Fibroblast of skin of left quadriceps (primary cell): Measurements from ENCODE around the gene TENM4.

Experiments
- DNase-seq, 2 experiments: peaks; one replicate each; pipeline ENCODE4 v3.0.0-alpha.2; 2013; ENCODE audit warnings: low read depth in 2 of 2

TENM4 gene

GRCh38 chr11:79344753-79345294, 96.0 kb downstream of the TENM4 start:
- no peak for DNase-seq

DNA sequence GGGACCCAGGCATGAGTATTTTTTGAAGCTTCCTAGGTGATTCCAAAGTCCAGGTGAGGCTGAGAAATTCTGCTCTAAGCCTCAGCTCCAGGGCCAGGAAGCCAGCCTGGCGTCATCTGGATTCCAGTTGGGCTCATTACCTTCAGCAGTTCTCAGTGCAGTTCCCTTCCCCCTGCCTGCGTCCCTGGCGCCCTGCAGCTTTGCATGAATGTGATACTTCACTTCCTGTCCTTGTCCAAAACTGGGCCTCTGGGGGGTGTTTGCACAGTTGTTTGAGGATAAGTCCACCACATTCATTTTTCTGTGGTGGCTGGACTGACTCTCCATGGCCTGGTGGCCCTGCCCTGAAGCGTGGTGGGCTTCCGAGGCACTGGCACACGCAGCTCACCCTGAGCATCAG, 98.1 kb downstream of the TENM4 start:
- DNase-seq = no peak

- no peak for DNase-seq
These were observed 98.6 kb downstream of the TENM4 start for GRCh38 chr11:79342236-79342635.

DNA sequence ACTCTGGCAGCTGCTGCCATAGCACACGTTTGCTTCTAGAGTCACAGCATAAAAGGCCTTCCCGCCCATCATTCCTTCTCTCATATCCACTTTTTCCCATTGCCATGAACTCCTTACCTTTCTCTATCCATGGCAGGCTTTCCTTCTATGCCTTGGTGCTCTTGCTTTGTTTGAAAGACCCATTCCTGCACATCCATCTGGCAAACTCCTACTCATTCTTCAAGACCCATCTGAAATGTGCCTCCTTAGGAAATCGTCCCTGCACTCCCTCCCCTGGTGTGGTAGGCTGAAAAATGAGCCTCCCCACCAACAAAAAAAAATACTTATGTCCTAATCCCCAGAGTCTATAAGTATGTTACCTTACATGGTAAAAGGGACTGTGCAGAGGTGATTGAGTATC, 100.3 kb downstream of the TENM4 start:
- no peak for DNase-seq

GRCh38 chr11:79336797-79337517, 103.9 kb downstream of the TENM4 start:
- no peak for DNase-seq

- no peak for DNase-seq
These were observed 105.1 kb downstream of the TENM4 start for GRCh38 chr11:79335681-79336080.

DNA sequence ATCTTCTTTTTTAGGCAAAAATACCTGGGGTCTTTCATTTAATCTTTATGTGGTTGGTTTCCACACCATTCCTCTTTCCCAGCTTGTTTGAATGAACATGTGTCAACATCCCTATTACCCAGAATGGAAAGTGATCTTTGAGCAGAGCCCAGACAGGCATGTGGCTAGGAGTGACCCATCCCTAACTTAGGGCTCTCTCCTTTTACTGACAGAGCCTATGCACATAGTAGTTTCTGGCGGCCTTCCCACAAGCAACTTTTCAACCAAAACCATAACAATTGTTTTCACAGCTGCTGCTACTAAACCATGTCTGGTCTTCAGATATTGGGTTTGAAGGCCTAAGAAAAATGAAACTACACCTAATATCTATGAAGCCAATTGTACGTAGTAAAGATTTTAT, 107.5 kb downstream of the TENM4 start:
- no peak for DNase-seq

DNA sequence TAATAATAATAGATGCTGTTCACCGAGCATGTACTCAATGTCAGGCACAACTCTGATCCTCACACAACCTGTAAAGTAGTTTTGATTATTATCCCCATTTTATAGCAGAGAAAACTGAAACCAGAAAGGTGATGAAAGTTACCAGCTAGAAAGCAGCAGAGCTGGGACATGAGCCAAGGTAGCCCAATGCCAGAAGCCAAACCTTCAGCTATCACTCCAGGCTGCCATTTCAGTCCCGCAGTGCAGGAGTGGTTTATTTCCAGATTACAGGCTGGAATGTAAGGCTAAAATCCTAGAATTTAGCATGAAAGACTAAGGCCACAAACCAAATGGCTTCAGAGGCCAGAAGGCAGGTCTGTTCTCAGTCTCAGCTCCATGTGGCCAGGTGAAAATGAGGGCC, 108.8 kb downstream of the TENM4 start:
- no peak for DNase-seq

GRCh38 chr11:79331203-79331901, 109.5 kb downstream of the TENM4 start:
- DNase-seq = no peak

DNA sequence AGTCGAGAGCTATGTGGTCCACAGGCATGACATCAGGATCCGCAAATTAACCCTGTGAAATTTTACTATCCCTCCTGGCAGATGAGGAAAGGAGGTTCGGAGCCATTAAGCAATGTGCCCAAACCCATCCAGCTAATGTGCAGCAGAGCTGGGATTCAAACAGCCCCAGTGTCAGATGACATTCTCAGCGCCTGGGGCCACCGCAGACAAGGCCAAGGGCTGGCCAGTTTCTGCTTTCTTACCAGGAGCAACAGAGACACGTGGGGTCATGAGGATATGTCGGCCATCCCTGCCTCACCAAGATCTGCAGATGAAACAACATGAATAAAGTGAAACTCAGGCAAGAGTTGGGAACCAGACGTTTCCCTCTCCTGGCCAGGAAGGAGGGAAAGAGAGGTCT, 110.2 kb downstream of the TENM4 start:
- DNase-seq = no peak

DNA sequence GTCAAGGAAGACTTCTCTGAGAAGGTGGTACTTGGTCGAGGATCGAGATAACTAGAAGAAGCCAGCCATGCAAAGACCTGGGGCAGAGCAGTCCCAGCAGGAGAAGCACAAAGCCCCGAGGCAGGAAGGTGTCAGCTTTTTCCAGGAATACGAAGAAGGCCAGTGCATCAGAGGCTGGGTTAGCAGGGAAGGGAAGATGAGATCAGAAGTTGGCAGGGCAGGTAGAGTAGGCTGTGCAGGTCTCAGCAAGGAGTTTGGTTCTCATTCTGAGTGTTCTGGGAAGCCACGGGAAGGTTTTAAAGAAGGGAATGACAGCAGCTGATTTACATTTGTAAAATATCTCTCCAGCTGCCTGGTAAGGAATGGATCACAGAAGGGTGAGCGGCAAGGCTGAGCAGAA, 111.3 kb downstream of the TENM4 start:
- no peak for DNase-seq

GRCh38 chr11:79328402-79328801, 112.4 kb downstream of the TENM4 start:
- DNase-seq = no peak

DNA sequence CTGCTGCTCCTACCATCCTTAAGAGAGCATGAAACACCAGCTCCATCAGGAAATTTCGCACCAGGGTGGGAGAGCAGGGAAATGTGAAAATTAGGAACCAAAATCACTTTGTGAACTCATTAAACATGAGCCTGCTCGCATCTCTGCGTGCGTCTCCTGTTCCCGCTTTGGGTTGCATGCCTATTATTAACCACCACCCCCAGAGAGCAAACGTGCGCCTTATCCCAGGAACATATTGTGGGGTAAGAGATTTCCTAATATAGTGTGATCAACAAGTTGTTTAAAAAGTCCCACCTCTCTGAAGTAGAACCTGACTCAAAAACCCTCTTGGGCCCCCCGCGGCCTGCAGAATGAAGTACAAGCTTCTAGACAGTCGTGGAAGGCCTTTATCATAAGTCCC, 115.0 kb downstream of the TENM4 start:
- DNase-seq = no peak

DNA sequence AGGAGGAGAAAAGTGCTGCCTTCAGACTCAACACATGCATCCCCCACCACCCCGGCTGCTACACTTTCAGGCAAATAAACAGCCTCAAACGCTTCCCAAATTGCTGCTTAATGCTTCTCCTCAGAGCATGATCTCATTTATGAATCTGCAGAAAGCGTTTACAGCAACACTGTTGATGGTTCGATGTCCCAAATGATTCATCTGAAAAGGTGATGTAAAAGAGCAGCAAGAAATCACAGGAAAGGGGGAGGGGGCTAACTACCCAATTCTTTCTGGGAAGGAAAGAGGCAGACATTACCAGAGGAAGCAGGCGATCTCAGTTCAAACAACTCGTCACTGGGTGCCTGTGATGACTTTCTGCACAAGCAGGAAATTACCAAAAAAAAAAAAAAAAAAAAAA, 119.6 kb downstream of the TENM4 start:
- DNase-seq = peak; percentile 44 to 61

- no peak for DNase-seq
These were observed 125.7 kb downstream of the TENM4 start for GRCh38 chr11:79314906-79315689.

GRCh38 chr11:79313530-79313913, 127.3 kb downstream of the TENM4 start:
- no peak for DNase-seq

GRCh38 chr11:79312617-79313529, 128.0 kb downstream of the TENM4 start:
- DNase-seq = no peak

DNA sequence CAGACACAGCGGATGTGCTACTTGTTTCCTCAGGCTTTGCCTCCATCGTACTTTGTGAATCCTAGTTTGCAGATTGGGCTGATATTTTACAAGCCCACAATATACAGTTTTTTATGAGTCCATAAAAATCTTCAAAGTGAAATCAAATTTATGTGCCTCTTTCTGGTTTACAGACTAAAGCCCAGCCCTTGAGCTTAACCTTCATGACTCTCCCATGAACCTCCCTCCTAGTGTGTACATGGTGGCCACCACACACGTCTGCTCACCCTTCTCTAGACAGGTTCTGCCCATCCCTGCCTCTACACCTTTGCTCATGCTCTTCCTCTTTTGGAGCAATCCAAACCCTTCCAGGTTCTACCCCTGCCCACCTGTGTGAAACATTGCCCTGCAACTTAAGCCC, 129.4 kb downstream of the TENM4 start:
- DNase-seq = no peak

- no peak for DNase-seq
These were observed 131.4 kb downstream of the TENM4 start for GRCh38 chr11:79309407-79309806.

- no peak for DNase-seq
These were observed 132.4 kb downstream of the TENM4 start for GRCh38 chr11:79308429-79308828.

DNA sequence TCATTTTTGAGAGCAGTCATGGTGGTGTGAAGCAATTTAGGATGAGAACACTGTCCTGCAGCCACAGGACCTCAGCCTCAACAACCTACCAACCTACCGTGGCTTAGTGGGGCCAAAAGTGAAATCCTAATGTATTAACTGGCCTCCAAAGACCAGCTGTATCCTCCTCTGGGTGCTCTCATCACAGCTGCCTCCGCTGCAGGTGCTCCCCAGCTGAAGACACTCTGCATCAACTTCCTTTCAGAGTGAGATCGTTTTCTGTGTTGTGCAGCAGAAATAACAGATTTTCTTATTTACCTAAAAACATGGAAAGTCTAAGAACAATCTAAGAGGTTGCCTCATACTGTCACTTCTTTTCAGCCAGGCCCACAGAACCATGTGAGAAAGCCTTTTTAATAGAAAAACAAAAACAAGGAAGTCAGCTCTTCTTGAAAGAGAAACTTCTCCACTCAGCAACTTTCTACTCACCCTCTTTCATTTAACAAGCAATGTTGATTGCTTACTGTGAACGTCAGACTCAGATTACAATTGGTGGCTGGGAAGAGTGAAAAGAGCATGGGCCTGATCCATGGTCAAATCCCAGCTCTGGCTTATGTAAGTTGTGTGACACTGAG, 136.1 kb downstream of the TENM4 start:
- DNase-seq = no peak
